SJSA1 (cell line): Measurements from ENCODE around the gene BEGAIN. TPM values are rescaled to one million over a fixed set of nuclear protein-coding genes. Genes with fewer than 3 reads are reported as not detected.
A peak's percentile ranks its signal among the peaks of the same experiment; 100 is the strongest.

ENCODE experiments used
- DNase-seq, 2 experiments: peaks; one replicate each; pipeline ENCODE4 v3.0.0-alpha.2; 2015 to 2020; ENCODE audit warnings: low spot score in 2 of 2, low read depth in 1 of 2
- H3K27ac ChIP-seq: fragments of 250-450 bp; sonication (Bioruptor Pico); 2 replicates; pipeline ENCODE4 v1.5.1; 2020; ENCODE audit warnings: mild to moderate bottlenecking, moderate library complexity
- H3K27me3 ChIP-seq: fragments of 250-450 bp; sonication (Bioruptor Pico); replicated peaks from 2 replicates; pipeline ENCODE4 v1.5.1; 2020; ENCODE audit warnings: mild to moderate bottlenecking, moderate library complexity
- H3K36me3 ChIP-seq: fragments of 250-450 bp; sonication (Bioruptor Pico); 2 replicates; pipeline ENCODE4 v1.5.1; 2020; ENCODE audit warnings: mild to moderate bottlenecking
- H3K4me1 ChIP-seq: fragments of 250-450 bp; sonication (Bioruptor Pico); replicated peaks from 2 replicates; pipeline ENCODE4 v1.6.1; 2021; ENCODE audit warnings: mild to moderate bottlenecking
- H3K4me3 ChIP-seq: fragments of 250-450 bp; sonication (Bioruptor Pico); 2 replicates; pipeline ENCODE4 v1.5.1; 2020; ENCODE audit warnings: mild to moderate bottlenecking
- H3K9me3 ChIP-seq: fragments of 250-450 bp; sonication (Bioruptor Pico); replicated peaks from 2 replicates; pipeline ENCODE4 v1.5.1; 2020; ENCODE audit warnings: mild to moderate bottlenecking
- total RNA-seq: library from RNA; depleted of rRNA; stranded (reverse); fragments of >200 nt; shearing (Covaris generic); gene quantifications from 2 replicates; pipeline ENCODE4 v1.2.3, GENCODE V29; 2014

Gene BEGAIN
- total RNA-seq, 1 experiment from 2014 or later, result not detected

DNA sequence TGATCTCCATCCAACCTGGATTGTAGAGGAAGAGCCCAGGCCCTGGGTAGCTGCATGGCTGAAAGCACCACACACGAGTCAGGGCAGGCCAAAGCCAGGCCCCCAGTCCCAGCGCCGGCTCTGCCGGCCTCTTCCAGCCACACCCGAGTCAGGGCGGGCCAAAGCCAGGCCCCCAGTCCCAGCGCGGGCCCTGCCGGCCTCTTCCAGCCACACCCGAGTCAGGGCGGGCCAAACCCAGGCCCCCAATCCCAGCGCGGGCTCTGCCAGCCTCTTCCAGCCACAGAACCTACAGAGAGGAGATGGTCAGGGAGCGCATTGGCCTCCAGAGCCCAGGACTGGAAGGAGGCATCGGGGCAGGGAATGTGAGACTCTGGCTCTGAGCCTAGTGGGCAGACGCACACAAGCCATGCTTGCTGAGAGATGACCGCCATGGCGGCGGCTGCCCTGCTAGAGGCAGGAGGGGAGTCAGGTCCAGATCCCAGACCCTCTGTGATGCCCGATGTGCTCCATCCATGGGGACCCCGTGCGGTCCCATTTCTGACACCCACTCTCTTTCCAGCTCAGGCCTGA is 30.2 kb downstream of the BEGAIN start:
- no peak for DNase-seq
- H3K4me3 ChIP-seq, result no peak overlapping the region
- 0 out of 2 replicates have a peak, but pooled peaks cover 5% of the 10 kb centered on the region for H3K27me3 ChIP-seq
- H3K4me1 ChIP-seq, result no peaks in the 10 kb centered on the region
- no peaks in the 10 kb centered on the region for H3K9me3 ChIP-seq
- no peak overlapping the region for H3K27ac ChIP-seq
- H3K36me3 ChIP-seq, result no peaks in the 10 kb centered on the region

DNA sequence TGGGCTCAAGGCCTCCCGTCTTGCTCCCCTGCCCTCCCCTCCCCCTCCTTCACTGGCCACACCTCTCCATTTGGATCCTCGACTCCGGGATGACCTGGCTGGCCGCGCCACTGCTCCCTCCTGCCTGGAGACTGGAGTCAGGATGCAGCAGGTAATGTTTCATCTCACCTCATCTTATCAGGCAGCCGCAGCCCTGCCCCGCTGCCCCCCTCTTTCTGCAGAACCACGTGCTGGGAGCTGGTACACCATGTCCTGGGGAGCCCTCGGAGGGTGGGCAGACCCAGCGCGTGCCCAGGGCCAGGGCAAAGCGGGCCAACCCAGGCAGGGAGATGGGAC is 31.1 kb downstream of the BEGAIN start:
- Histone ChIP-seq H3K36me3 (no peaks in the 10 kb centered on the region), H3K4me1 (no peaks in the 10 kb centered on the region), H3K9me3 (no peaks in the 10 kb centered on the region), H3K4me3 (no peak overlapping the region), H3K27ac (no peak overlapping the region), H3K27me3 (0 out of 2 replicates have a peak, but pooled peaks cover 3% of the 10 kb centered on the region)
- DNase-seq, result no peak

DNA sequence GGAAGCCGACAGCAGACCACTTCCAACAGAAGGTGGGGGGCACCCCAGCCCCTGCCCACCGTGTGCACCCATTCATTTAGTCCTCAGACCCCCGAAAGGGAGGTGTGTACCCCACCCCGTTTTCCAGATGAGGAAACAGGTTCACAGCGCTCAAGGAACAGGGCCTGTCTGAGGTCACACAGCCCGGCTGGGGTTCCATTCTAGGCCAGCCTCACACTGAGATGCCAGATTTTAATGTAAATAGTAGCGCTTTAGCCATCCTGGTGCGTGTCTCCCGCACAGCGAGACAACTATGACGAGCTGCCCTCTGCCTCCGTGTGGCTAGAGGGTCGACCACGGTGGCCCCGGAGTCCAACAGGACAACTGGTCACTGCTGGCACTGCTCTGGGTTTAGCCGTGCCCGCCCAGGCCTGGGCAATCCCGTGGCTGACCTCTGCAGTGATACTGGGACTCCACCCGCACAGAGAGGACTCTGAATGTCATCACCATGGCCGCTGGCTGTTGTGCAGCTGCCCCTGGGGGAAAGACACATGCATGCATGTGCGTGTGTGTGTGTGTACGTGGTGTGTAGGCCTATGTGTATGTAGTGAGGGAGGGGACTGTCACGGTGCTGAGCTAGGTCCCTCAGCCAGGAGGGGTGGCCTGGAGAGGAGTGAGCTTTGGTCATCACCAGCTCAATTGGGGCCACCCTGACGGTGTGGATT is 31.6 kb downstream of the BEGAIN start:
- no peaks in the 10 kb centered on the region for H3K36me3 ChIP-seq
- no peak for DNase-seq
- H3K4me1 ChIP-seq, result no peaks in the 10 kb centered on the region
- H3K27me3 ChIP-seq, result no peaks in the 10 kb centered on the region
- no peak overlapping the region for H3K27ac ChIP-seq
- H3K9me3 ChIP-seq, result no peaks in the 10 kb centered on the region
- no peak overlapping the region for H3K4me3 ChIP-seq

DNA sequence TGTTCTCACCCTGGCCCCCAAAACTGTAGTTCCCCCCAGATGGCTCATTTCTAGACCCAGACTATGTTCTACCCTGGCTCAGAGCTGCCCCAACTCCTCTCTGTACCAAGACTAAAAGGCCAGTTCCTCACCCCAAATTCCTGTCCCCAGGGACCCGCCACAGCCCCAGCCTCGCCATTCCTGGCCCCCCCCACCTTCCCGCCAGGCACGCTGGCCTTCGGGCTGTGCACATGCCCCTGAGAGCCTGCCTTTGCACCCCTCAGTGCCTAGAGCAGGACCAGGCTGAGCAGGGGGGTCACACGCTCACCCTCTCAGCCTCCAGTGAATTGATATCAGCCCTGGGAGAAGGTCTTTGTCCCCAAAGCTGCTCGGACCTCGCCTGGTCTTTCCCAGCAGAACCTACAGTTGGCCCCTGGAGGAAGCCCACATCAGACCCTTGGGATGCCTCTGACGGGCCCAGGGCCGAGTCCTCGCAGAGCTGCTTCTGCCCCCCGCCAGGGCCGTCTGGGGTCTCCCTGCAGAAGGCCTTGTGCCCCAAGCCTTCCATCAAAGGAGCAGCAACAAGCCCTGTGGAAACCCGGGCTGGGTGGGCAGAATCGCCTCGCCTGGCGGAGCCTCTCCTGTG is 32.4 kb downstream of the BEGAIN start:
- Histone ChIP-seq H3K4me1 (no peaks in the 10 kb centered on the region), H3K9me3 (no peaks in the 10 kb centered on the region), H3K36me3 (no peaks in the 10 kb centered on the region), H3K4me3 (no peak overlapping the region), H3K27me3 (no peaks in the 10 kb centered on the region), H3K27ac (no peak overlapping the region)
- no peak for DNase-seq

DNA sequence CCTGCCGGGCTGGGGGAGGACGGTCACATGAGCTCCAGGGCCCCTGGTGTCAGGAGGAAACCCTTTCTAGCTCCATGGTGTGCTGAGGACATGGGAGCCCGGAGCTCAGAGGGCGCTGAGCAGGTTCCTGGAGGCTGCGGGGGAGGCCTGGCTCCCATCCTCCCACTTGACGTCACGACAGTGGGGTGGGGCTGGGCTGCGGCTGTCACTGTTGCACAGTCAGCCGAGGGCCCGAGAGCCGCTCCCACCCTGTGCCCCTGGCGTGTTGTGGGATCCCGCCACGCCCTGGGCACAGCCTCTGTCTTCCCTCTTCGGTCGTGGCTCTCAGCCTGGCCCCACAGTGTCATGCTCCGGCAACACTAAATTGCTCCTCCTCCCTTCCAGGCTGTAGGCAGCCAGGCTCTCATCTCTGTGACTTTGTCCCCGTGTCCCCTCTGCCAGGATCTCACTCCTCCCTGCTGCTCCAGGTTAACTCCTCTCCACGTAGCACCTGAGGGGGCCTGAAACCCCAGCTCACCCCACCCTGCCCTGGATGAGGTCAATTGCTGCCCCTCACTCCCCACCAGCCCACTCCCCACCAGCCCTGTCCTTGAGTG is 33.0 kb downstream of the BEGAIN start:
- H3K4me1 ChIP-seq, result no peaks in the 10 kb centered on the region
- no peaks in the 10 kb centered on the region for H3K36me3 ChIP-seq
- no peak overlapping the region for H3K4me3 ChIP-seq
- DNase-seq, result no peak
- H3K9me3 ChIP-seq, result no peaks in the 10 kb centered on the region
- H3K27ac ChIP-seq, result no peak overlapping the region
- no peaks in the 10 kb centered on the region for H3K27me3 ChIP-seq

DNA sequence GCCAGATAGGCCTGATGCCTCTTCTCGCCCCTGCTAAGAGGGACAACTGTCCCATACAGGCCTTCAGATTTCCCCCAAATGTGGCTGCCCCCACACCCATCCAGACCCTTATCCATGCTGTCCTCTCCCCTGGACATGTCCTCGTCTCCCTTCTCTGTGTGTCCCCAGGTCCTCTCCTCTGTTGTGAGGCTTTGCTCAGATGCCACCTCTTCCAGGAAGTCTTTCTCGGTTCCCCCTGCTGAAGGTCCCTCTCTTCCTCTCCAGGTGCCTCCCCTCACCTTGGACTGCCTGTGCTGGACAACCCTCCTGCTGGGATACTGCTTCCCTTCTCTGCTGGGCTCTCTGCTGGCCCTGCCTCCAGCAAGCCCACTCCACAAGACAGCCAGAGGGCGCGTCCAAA is 33.7 kb downstream of the BEGAIN start:
- Histone ChIP-seq H3K36me3 (no peaks in the 10 kb centered on the region), H3K4me1 (no peaks in the 10 kb centered on the region)

DNA sequence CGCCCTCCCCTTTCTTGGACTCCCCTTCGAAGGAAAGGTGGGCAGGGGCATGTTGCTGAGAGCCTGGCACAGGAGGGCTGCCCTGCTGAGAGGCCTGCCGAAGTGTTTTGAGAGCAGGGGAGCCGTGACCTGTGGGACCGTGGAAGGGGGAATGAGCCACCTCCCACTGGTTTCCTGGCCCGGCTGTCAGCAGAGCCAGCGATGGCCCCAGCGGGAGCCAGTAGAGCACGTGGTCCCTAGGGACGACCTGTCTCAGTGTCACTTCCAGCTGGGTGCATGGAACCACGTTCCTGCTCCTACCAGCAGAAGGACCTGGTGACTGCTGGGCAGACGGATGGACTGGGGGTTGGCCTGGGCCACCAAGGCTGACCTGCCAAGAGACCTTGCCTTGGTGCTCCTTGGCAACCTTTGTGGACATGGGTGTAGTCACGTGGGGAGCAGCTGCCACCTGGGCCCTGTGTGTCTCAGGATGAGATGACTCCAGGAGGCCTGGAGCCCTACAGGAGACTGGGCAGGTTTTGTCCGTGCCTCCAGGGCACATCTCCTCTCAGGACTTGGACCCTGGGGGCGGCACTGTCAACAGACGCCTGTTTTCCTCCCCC is 34.6 kb downstream of the BEGAIN start:
- peaks cover 7% of the 10 kb centered on the region; the same call in 1 of the 2 replicates for H3K27me3 ChIP-seq
- H3K9me3 ChIP-seq, result no peaks in the 10 kb centered on the region; the same call in 1 of the 2 replicates
- no peak for DNase-seq
- H3K27ac ChIP-seq, result no peak overlapping the region
- H3K36me3 ChIP-seq, result no peaks in the 10 kb centered on the region
- no peak overlapping the region for H3K4me3 ChIP-seq
- H3K4me1 ChIP-seq, result peaks cover 8% of the 10 kb centered on the region

More for the DNA sequence above, 33.7 kb downstream of the BEGAIN start:
- Histone ChIP-seq H3K9me3 (no peaks in the 10 kb centered on the region), H3K27ac (no peak overlapping the region), H3K27me3 (0 out of 2 replicates have a peak, but pooled peaks cover under 1% of the 10 kb centered on the region), H3K4me3 (no peak overlapping the region)
- DNase-seq, result no peak

DNA sequence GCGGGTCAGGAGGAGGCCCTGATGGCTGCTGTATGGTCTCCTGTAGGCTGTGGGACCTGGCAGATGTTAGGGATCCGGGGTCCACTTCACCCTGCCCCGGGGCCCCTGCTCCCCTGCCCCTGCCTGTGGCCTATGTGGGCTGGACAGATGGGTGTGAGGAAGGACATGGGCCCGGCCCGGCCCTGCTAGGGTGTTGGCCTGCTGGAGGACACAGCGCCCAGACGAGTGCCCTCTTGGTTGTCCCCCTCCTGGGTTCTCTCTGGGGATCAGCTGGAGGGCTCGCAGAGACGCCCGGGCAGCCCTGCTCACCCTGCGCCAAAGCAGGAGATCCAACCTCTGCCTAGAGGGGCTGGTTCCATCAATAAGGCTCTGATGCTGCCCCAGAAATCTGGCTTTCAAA is 36.2 kb downstream of the BEGAIN start:
- peaks cover 10% of the 10 kb centered on the region; the same call in 1 of the 2 replicates for H3K27me3 ChIP-seq
- H3K27ac ChIP-seq, result no peak overlapping the region
- DNase-seq, result no peak
- no peaks in the 10 kb centered on the region; the same call in 1 of the 2 replicates for H3K9me3 ChIP-seq
- H3K36me3 ChIP-seq, result no peaks in the 10 kb centered on the region
- peaks cover 14% of the 10 kb centered on the region for H3K4me1 ChIP-seq
- no peak overlapping the region for H3K4me3 ChIP-seq

DNA sequence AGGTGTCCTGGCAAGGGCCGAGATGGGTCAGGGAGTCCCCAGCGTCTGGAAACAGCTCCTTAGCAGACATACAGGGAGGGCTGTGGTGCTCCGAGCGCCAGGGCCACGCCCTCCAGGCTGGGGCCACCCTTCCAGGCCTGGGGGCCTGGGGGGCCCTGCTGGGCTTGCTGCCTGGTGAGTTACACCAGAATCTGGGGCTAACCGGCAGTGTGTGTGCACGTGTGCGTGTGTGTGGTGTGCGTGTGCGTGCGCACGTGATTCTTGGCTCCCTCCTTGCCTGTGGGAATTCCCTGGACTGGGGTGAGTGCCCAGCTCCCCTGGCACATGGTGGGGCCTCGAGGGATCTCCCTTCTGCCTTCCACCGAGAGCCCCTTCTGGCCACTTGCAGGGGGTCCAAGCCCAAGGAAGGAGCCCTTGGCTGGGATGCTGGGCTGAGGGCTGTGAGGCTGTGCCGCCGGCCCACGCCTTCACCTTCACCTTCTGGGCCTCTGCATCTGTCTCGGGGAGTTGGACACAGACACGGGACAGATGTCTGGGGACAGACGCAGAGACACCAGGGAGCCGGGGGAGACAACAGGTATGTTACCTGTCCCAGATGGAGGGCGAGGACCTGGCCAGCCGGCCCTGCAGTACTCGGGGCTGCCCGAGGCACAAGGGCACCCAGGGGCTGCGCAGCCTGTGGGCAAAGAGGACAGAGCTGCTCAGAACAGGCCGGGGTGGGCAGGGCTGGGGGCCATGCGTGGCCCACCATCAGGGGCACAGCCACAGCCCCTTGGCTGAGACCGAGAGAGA is 37.2 kb downstream of the BEGAIN start:
- Histone ChIP-seq H3K9me3 (no peaks in the 10 kb centered on the region; the same call in 1 of the 2 replicates), H3K27me3 (peaks cover 10% of the 10 kb centered on the region; the same call in 1 of the 2 replicates), H3K27ac (no peak overlapping the region), H3K4me3 (no peak overlapping the region), H3K4me1 (peaks cover 14% of the 10 kb centered on the region), H3K36me3 (no peaks in the 10 kb centered on the region)
- no peak for DNase-seq

DNA sequence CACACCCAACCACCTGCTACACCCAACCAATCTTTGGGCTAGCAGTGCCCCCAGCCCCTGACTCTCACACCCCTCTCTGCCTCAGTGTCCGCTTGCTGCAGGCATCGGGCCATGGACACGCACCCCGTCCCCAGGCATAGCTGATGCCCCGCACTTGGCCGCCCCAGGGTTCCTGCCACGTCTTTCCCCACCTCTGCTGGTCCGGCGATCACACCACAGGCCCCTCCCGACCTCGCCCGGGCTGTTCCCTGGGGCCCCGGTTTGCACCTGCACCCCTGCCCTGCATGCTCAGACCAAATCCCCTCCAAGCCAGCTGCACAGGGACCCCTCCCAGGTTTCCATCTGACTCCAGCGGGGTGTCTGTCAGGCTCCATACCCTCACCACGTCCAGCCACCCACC is 38.3 kb downstream of the BEGAIN start:
- Histone ChIP-seq H3K36me3 (no peaks in the 10 kb centered on the region), H3K9me3 (no peaks in the 10 kb centered on the region; the same call in 1 of the 2 replicates), H3K4me3 (no peak overlapping the region), H3K4me1 (peaks cover 14% of the 10 kb centered on the region), H3K27ac (no peak overlapping the region), H3K27me3 (peaks cover 10% of the 10 kb centered on the region; the same call in 1 of the 2 replicates)
- no peak for DNase-seq

DNA sequence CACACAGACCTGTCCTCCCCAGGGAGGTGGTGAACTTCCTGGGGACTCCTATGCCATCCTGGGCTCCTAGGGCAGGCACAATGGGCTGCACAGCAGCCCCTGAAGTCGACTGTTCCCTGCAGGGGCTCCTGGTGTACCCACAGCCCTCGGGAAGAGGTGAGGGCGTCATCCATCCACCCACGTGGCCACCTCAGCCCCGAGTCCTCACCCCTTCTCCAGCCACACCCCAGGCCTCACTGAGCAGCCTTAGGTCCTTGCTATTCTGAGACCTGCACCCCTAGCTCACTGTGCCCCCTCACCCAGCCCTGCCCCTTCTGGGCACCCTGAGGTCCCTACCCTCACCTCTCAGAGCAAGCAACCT is 38.9 kb downstream of the BEGAIN start:
- DNase-seq, result no peak
- Histone ChIP-seq H3K36me3 (no peaks in the 10 kb centered on the region), H3K4me3 (no peak overlapping the region), H3K4me1 (peaks cover 14% of the 10 kb centered on the region), H3K27ac (no peak overlapping the region), H3K9me3 (no peaks in the 10 kb centered on the region; the same call in 1 of the 2 replicates), H3K27me3 (peaks cover 10% of the 10 kb centered on the region; the same call in 1 of the 2 replicates)

DNA sequence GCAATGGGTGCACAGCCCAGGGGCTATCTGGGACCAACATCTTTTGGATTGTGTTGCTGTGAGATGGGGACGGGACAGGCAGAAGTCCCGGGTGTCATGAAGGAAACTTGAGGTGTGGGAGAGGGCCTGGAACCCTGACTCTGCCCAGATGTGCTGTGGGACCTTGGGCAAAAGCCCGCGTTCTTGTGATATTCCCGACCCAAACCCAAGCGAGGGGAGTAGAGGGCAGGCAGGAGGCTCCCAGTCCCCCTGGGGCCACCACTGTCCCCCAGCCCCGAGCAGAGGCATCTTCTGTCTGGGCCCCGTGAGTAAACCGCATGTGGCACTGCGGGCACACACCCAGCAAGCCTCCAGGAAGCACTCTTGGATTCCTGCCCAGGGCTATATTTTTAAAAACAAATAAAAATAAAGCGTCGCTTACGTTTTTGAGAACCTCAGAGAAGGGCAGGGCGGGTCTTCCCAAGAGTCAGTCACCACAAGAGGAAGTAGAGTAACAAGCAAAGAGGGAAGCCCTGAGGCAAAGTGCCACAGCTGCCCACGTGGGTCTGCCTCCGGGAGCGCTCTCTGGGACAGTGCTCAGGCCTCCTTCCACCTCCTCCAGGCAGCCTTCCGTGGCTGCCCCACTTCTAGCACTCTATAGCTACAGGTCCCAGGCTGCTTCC is 39.5 kb downstream of the BEGAIN start:
- Histone ChIP-seq H3K27me3 (peaks cover 10% of the 10 kb centered on the region; the same call in 1 of the 2 replicates), H3K27ac (no peak overlapping the region), H3K4me1 (peaks cover 14% of the 10 kb centered on the region), H3K9me3 (no peaks in the 10 kb centered on the region; the same call in 1 of the 2 replicates), H3K36me3 (no peaks in the 10 kb centered on the region), H3K4me3 (no peak overlapping the region)
- DNase-seq, result peak; percentile 60 to 63
